ENCODE measurements around the gene STMN3.
A peak's percentile ranks its signal among the peaks of the same experiment; 100 is the strongest.
"Not testable (repeated sequence)": the region's sequence is repeated elsewhere in the genome, so short reads cannot be mapped to it uniquely, and the experiment has no call there.

Gene STMN3

GRCh38 chr20:63657260-63657936, 4.2 kb upstream of the STMN3 start:
- peak overlapping the region; percentile 80 for H3K27ac ChIP-seq
- TF ChIP-seq ZFX (IDR thresholded peaks at IDR 0.05) (no peak), CTCF (conservative IDR thresholded peaks at IDR 0.05) (no peak)

GRCh38 chr20:63656451-63656850, 3.2 kb upstream of the STMN3 start:
- TF ChIP-seq CTCF (conservative IDR thresholded peaks at IDR 0.05) (no peak), ZFX (IDR thresholded peaks at IDR 0.05) (no peak)
- H3K27ac ChIP-seq, result no peak overlapping the region

GRCh38 chr20:63655249-63655648, 2.0 kb upstream of the STMN3 start:
- H3K27ac ChIP-seq, result no peak overlapping the region
- no peak for TF ChIP-seq ZFX (IDR thresholded peaks at IDR 0.05)
- TF ChIP-seq CTCF (conservative IDR thresholded peaks at IDR 0.05), result no peak

- no peak overlapping the region for H3K27ac ChIP-seq
Measured at GRCh38 chr20:63653974-63654668, 897 bp upstream of the STMN3 start.

GRCh38 chr20:63652192-63652980, 838 bp downstream of the STMN3 start:
- no peak overlapping the region for H3K27ac ChIP-seq
- TF ChIP-seq ZFX (IDR thresholded peaks at IDR 0.05), result no peak
- no peak for TF ChIP-seq CTCF (conservative IDR thresholded peaks at IDR 0.05)

More at GRCh38 chr20:63653974-63654668, 897 bp upstream of the STMN3 start:
- TF ChIP-seq CTCF (conservative IDR thresholded peaks at IDR 0.05) (no peak), ZFX (IDR thresholded peaks at IDR 0.05) (no peak)

GRCh38 chr20:63651942-63652191, 1.4 kb downstream of the STMN3 start:
- H3K27ac ChIP-seq, result no peak overlapping the region
- no peak for TF ChIP-seq CTCF (conservative IDR thresholded peaks at IDR 0.05)
- no peak for TF ChIP-seq ZFX (IDR thresholded peaks at IDR 0.05)

GRCh38 chr20:63650486-63650885, 2.7 kb downstream of the STMN3 start:
- not testable (repeated sequence) for H3K27ac ChIP-seq
